ENCODE results near the gene LRSAM1.

DNA sequence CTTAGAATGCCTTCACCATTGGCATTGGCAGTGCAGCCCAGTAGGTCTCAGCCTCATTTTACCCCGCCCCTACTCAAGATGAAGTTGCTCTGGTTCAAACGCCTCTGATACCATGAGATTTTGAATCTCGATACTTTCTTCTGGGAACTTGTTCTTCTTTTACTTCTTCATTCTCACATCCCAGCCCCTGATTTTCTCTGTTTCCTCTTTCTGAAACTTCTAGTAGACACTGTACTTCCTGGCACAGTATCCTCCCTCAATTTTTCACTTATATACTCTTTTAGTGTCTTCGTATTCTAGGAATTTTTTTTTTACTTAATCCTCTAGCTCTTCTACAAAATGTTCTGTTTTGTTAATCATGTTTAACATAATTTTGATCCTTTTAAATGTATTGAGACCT is 40.2 kb upstream of the LRSAM1 start:
- TF ChIP-seq POLR2A (IDR thresholded peaks at IDR 0.05; ENCODE audit: extremely low read depth, insufficient read length), result no peak
- TF ChIP-seq, protein P1, sequence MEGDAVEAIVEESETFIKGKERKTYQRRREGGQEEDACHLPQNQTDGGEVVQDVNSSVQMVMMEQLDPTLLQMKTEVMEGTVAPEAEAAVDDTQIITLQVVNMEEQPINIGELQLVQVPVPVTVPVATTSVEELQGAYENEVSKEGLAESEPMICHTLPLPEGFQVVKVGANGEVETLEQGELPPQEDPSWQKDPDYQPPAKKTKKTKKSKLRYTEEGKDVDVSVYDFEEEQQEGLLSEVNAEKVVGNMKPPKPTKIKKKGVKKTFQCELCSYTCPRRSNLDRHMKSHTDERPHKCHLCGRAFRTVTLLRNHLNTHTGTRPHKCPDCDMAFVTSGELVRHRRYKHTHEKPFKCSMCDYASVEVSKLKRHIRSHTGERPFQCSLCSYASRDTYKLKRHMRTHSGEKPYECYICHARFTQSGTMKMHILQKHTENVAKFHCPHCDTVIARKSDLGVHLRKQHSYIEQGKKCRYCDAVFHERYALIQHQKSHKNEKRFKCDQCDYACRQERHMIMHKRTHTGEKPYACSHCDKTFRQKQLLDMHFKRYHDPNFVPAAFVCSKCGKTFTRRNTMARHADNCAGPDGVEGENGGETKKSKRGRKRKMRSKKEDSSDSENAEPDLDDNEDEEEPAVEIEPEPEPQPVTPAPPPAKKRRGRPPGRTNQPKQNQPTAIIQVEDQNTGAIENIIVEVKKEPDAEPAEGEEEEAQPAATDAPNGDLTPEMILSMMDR (IDR thresholded peaks at IDR 0.05; ENCODE audit: low read depth, low read length), result no peak
- TF ChIP-seq, protein P2, sequence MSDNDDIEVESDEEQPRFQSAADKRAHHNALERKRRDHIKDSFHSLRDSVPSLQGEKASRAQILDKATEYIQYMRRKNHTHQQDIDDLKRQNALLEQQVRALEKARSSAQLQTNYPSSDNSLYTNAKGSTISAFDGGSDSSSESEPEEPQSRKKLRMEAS (IDR thresholded peaks at IDR 0.05; ENCODE audit: low read depth, low read length), result no peak

All from NB4 (cell line).